Peyer's patch (tissue), 4 donors: ENCODE results near the gene MACROH2A2.

Experiments
- CTCF ChIP-seq, 6 experiments: fragments of 450-650 bp in 4 of 6; fragments of 200-600 bp in 2 of 6; sonication (generic) in 1 of 6; IDR thresholded peaks; one replicate each; pipeline ENCODE4 v1.5.1; 2017 to 2019; ENCODE audit warnings: antibody characterized with exemption in 6 of 6, mild to moderate bottlenecking in 3 of 6, moderate library complexity in 1 of 6
- POLR2A ChIP-seq, 2 donors: fragments of 450-650 bp; IDR thresholded peaks; one replicate each; pipeline ENCODE4 v1.5.1; 2017; ENCODE audit warnings: antibody characterized with exemption in 2 of 2, mild to moderate bottlenecking in 2 of 2, moderate library complexity in 2 of 2

- TF ChIP-seq CTCF (IDR thresholded peaks at IDR 0.05) (no peak), POLR2A (IDR thresholded peaks at IDR 0.05) (no peak)
Observed at GRCh38 chr10:70096705-70097420, 44.2 kb downstream of the MACROH2A2 start.
